Suppressor macrophage (primary cell): Measurements from ENCODE around the gene MXD3.
"Not testable (repeated sequence)": the region's sequence is repeated elsewhere in the genome, so short reads cannot be mapped to it uniquely, and the experiment has no call there.

Experiments used
- DNase-seq, 4 experiments: peaks; one replicate each; pipeline ENCODE4 v3.0.0-alpha.2; 2020 to 2022

Gene MXD3

GRCh38 chr5:177264178-177264577 lies 47.5 kb downstream of the MXD3 start:
- no peak for DNase-seq

GRCh38 chr5:177261510-177261909 lies 50.2 kb downstream of the MXD3 start:
- DNase-seq = no peak

- no peak for DNase-seq
These were observed 50.7 kb downstream of the MXD3 start for GRCh38 chr5:177260961-177261360.

- not testable (repeated sequence) for DNase-seq
These were observed 53.0 kb downstream of the MXD3 start for GRCh38 chr5:177258711-177259110.
